Embryonic facial prominence (tissue), 1 donor: ENCODE results near the gene CDH23.

ENCODE experiments used
- DNase-seq: peaks from one replicate; pipeline ENCODE4 v3.0.0-alpha.2; 2016; ENCODE audit errors: extremely low spot score

Gene CDH23

DNA sequence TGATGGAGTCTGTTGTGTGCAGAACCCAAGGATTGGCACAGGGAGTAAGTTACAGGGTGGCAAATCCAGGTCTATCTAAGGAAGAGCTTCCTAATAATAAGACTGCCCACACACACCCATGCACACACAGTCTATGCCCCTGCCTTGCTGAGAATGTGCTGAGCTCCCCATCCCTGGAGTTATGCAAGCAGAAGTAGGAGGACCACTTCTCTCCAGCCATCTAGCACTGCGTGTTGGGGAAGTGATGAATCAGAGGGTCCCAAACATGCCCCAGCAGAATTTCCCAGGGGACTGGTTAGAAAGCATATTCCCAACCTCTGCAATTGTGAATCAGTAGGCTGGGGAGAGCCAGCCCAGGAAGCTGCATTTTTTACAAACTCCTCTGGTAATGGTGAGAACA is 117.2 kb downstream of the CDH23 start:
- no peak for DNase-seq

DNA sequence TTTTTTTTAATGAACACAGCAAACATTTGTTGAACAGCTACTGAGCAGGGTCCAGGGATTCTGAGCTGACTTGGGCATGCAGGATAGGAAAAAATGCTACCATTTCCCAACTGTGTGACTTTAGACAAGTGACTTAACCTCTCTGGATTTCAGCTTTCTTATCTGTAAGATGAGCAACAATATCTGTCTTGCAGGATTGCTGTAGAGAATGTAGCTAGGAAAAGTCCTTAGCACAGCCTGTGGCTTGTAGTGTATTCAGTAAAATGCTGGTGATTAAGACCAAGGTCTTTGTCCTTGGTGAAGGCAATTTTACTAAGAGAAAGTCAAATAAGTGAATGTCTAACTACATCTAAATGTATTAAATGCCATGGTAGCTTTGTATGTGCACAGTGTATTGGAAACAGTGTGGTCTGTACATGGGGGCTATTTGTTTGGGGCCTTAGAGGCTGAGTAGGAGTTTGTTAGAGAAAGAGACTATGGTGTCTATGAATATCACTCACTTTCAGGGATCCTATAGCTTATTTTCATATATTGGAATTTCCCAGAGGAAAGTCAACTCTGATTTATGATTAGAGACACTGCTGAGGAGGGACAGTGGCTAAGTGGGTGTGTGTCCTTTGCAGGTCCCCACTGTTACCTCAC is 118.9 kb downstream of the CDH23 start:
- no peak for DNase-seq

DNA sequence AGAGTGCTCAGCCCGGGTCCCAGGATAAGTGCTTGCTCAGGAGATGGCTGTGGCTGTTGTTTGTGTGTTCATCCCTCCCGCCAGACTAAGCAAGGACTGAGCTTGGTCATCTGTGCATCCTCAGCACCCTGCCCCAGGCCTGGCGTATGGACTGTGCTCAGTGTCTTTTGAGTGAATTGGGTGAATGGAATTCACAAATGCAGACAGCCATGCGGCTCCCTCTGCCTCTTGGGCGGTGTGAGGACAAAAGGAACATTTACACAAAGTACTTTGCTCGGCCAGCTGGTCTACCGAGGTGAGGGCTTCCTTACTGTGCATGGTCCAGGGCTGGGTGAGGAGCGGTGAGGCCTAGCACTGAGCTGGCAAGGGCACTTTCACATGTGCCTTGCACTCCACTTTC is 120.2 kb downstream of the CDH23 start:
- no peak for DNase-seq

DNA sequence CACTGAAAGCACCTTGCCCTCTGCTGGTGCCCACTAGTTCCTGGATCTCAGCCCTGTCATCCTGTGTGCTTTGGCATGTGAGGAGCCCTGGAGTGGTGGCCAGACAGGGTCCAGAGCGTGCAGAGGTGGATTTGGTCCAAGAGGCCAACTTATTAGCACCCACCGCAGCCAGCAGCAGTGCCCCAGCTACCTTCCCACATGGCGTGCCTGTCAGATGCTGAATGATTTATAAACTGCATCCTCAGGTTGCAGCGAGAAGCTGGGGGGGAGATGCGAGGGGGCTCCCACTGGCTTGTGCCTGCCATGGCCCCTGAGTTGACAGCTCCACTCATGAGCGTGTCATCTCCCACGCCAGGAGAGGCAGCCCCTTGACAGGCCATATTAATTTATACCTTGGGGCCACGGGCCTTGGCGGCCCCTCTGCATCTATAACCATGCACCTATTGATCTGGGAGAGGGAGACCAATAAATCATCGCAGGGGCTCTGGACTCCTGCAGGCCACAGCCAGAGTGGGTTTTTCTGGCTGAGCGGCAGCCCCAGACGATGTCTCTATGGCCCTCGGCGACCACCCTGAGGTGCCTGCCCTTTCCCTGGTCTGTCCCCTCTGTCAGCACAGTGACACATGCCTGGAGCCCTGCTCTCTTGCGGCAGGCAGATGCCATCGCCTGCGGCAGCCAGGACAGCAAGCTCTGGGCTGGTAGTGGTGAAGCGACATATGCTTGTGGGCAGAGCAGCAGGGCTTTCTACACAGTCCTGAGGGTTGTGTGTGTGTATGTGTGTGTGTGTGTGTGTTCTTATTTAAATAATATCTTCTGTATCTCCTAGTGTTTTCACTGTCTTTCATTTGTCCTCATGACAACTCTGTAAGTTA is 120.8 kb downstream of the CDH23 start:
- no peak for DNase-seq

DNA sequence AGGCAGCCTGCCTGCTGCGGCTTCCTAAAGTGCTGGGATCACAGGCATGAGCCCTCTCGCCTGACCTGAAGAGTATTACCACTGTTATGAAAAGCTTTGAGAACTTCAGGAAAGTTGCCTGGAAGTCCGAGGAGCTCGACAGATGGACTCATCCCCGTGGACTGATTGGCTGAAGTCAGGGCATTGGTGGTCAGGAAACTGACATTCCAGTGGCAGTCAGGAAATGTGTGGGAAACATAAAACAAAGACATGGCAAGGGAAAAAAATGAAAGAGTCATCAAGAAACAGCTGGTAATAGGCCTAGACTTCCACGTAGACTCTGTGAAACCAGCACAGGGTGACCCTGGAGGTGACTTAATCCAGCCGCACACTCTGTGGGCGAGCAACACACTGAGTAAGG is 123.3 kb downstream of the CDH23 start:
- DNase-seq = no peak

DNA sequence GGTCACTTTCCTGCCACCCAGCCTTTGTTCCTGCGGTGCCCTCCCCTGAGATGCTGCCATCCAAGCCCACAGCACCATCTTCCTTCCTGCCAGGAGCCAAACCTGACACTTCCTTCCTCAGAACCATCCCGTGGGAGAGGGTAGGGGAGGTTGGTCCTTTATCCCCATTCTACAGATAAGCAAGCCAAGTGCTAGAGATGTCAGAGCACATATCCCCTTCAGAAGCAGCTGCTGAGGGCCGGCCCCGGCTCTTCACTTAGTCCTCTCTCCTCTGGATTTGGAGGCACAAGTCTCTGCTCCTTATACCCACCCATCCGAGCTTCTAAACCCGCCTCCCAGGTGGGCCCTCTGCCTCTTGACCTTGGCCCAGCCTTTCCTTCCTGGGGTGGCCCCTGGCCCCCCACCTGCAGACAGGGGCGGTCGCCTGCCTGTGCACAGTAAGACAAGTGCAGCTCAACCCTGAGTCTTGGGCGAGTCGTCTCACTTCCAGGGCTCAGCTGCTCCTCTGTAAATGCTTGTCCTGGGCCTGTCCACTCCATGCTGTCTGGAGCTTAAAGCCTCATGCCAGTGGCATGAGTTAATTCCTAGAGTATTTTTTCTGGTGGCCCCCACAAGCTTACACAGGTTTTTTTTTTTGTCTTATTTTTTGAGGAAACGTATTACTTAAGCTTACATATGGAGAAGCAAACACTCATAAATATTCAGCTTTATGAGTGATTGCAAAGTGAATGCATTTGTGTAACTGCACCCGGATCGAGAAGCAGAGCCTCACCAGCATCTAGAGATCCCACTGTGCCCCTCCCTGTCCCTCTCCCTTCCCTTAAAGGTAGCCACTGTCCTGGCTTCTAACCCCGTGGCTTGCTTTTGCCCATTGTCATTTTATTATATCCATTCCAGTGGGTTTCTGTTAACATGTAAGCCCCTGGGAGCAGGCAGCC is 125.1 kb downstream of the CDH23 start:
- DNase-seq = no peak

DNA sequence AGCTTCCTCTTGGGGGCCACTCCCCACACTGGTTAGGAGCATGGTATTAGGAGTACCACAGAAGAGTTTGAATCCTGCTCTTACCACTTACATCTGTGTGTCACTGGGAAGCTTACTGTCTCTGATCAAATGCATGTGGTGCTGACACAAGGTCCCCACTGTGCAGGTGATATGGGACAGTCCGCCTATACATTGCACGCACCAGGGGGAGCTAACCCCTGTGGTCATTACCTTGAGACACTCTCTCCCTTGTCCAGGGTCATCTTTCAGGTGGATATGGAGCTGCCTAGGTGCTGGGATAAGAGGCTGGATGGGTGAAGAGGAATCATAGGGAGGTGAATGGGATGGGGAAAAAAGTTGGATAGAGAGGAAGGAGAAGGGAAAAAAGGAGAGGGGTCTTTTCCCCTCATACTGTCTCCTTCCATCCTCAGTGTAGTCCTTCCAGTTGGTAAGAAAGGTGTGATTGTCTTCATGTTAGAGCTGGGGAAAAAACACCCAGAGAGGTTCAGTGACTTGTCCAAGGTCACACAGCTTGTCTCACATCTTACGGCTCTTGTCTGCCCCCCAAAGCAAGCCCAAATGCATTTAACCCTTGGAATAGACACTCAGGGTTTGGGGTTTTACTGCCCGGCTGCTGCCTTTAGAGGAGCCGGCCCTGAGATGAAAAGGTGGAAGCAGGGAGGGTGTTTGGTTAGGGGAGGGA is 125.9 kb downstream of the CDH23 start:
- DNase-seq = no peak

DNA sequence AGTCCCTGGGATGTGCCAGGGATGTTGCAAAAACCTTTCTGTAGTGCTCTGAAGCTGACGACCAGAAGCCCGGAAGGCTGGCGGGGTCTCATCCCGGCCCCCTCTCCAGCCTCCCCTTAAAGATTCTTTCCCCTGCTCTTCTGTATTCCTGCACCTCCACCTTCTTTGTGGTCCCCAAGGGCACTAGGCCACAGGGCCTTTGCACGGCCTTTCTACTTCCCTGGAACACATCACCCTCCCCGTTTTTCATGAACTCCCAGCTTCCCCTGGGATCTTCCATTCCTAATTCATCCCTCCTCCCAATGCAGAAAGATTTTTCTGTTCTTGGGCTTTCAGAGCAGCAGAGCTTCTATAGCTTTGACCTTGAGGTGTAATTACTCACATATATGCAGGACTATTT is 127.0 kb downstream of the CDH23 start:
- no peak for DNase-seq

DNA sequence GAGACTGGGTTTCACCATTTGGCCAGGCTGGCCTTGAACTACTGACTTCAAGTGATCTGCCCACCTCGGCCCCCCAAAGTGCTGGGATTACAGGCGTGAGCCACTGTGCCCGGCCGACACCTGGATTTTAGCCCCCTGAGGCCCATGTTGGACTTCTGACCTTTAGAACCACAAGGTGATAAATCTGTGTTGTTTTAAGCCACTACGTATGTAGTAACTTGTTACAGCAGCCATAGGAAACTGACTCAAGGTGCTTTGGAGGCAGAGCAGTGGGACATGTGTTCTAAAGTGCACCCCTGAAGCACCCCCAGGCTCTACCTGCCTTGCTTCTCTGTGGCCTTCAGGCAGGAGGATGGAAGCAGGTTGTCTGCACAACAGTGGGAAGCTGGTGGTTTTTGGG is 128.4 kb downstream of the CDH23 start:
- no peak for DNase-seq

DNA sequence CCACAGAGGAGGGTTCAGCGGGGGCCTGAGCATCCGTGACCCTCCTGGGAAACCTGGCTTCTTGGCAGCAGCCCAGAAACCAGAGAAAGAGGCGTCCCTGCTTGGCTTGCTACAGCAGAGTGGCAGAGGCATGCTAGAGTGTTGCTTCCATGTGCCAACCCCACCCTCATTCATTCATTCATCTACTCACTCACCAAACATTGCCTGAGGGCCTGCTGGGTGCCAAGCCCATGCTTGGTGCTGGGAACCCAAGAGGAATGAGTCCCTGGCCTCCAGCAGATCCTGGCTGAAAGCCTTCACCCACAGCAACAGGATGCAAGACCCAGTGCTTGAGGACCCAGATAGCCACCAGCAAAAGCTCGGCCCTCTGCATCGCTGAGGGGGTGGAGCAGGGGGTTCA is 129.0 kb downstream of the CDH23 start:
- no peak for DNase-seq

DNA sequence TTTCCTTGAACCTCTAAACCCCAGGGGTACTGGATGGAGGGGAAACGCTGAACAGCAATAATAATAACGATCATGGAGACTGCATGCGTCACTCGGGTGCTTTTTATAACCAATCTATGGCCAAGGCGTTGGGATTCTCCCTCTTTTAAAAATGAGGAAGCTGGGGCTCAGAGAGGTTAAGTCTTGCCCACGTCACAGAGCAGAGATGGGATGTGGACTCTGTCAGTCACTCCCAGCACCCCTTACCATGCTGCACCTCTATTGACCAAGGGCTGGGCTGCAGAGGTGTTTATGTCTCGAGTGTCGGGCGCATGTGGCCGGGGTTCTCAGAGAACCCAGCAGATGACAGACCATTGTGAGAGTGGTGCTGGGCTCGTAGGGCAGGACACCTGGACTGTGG is 129.9 kb downstream of the CDH23 start:
- no peak for DNase-seq

DNA sequence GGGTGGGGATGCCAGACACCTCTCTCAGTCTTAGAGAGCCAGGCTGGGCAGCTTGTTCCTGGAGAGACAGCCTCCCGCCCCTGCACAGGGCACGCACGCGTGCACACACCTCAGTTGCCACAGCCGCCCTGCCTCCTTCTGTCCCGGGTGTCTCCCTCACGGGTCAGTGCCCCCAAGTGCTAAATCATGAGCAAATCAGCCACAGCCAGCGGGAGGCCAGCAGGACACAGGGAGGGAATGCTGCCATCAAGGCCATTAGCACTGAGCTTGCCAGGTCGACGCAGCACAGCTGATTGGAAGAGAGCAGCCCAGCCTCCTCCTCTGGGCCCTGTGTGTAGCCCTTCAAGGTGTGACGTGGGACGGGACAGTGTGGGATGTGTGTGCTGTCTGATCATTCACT is 130.4 kb downstream of the CDH23 start:
- no peak for DNase-seq

DNA sequence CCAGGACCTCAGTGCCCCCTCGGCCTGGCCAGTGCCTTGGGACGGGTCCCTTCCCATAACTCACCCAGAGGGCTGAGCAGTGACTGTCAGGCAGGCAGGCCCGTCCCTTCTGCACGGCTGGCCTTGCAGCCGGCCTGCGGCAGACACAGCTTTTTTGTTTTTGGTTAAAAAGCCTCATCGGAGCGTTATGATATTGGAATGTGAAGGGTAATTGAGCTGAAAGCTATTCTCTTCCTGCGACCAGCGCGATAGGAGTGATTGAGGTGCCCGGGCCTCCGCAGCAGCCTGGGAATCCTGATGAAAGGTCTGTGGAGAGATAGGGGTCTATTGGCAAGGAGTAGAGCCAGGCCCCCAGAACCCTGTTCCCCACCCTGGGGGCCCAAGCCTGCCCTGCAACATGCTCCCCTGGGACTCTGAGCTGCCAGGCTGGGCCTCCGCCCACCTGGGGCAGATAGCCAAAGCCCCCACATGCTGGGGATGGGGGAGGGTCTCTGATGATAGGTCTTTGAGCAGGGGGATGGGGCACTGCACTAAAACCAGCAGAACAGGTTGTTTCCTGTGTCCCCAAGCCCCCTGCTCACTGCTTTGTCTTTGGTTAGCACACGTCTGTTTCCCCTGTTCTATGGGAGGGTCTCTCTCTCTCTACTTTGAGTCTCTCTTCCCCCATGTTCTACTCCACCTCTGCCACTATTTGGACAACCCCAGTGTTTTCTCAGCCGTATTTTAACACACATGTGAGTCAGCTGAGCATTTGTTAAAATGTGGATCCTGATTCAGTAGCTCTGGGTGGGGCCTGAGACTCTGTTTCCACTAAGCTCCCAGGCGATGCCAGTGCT is 131.9 kb downstream of the CDH23 start:
- DNase-seq = no peak

DNA sequence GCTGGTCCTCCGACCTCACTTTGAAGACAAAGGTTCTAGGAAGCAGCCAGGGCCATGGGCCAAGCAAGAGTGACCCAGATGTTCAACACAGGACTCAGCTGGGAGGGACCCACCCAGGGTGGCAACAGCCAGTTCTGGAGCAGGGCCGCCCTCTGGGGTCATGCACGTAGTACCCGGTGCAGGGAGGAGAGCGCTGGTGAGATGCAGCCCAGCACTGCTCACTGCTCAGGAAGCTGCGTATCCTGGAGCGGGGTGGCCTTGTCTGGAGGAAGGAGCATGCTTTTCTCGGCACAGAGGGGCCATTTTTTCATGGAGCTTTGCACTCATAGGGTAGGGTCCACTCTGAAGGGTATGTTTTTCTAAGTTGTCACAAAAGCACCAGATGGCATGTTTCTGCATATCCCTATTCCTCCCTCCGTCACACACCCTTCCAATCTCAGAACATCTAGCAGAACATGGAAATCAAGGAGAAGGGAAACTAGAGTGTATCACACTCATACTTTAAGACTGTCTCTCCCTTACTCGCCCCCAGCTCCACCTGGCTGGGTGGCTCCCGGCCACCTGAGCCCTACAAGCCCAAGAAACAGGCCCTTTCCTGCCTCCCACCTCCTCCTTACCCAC is 132.6 kb downstream of the CDH23 start:
- DNase-seq = no peak

DNA sequence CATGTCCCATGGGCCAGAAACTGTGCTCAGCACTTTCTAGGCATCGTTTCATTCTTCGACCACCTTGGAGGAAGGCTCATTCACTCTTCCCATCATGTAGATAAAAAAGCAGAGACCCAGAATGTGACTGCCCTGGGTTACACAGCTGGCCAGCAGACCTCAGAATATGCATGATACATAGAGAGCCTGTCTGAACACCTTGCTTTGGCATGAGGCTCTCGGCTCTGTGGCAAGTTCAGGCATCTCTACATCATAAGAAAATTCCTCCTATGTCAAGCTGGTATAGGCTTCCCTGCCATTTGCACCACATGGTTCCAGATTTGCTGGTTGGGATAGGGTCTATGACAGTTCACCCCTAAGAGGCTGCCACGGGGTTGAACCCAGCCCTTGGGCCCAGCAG is 134.1 kb downstream of the CDH23 start:
- no peak for DNase-seq

DNA sequence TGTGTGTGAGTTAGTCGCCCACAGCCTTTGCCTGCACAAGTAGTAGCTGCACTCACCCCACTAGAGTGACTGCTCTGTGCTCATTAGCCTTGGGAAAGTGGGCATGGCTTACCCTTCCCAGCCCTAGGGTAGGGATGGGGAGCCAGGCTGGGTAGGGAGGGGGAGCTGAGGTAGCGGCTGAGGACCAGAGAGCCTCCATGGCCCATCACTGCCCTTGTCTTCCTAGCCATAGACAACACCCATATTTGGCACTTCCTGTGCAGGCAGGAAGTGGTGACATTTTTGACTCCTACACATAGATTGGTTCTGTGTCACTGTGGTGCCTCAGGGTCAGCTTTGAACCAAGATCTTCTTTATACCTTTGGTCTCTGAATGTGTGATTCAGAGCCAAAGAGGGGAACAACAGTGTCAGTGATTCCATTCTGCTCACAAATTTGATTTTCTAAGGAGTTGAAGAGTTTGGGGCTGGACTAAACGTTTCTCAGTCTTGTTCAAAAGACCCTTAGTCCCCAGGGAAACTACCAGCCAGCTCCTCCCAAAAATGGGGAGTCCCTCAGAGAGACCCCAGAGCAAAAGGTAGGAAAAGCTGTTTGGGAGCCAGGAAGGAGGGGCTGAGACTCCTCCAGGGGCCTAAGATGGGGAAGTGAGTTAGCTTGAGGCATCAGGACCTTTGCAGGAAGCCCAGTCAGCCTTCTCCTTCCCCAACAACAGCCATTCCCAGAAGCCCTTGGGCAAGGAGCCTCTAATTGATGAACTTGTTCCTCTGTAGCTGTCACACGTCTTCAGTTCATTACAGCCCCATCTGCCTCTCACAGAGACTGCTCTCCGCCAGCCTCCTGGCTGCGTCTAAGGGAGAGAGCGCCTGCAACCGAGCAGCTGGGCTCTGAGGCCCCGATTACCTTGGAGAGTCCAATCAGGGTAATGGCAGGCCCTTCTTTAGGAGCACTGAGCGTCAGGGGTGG is 135.0 kb downstream of the CDH23 start:
- DNase-seq = no peak

DNA sequence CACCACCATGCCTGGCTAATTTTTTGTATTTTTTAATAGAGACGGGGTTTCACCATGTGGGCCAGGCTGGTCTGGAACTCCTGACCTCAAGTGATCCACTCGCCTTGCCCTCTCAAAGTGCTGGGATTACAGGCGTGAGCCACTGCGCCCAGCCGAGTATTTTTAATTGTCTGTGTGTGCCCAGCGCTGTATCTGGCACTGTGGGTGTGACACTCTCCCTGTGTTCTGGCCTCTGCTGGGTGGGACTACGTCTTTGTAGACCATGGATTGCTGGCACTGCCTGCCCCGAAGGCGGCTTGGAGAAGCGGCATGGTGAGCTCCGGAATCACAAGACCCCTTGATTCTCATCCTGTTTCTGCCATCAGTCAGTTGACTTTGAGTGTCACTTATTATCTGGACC is 136.2 kb downstream of the CDH23 start:
- no peak for DNase-seq

DNA sequence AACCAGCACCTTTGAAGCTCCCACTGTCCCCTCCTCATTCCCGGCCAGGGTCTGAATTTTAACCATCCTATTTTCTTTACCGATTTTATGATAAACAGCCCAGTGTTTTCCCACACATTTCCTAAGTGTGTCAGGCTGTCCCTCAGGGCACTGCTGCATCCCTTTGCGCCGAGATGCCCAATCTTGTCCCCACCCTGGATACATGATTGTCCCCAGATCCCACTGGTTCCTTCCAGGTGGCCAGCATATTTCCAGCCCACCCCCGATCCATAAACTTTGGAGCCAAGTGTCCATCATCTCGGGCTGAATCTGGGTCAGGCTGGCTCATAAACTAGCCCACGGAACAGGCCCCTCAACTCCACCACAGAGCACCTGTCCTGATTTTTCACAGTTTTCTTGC is 137.2 kb downstream of the CDH23 start:
- no peak for DNase-seq

DNA sequence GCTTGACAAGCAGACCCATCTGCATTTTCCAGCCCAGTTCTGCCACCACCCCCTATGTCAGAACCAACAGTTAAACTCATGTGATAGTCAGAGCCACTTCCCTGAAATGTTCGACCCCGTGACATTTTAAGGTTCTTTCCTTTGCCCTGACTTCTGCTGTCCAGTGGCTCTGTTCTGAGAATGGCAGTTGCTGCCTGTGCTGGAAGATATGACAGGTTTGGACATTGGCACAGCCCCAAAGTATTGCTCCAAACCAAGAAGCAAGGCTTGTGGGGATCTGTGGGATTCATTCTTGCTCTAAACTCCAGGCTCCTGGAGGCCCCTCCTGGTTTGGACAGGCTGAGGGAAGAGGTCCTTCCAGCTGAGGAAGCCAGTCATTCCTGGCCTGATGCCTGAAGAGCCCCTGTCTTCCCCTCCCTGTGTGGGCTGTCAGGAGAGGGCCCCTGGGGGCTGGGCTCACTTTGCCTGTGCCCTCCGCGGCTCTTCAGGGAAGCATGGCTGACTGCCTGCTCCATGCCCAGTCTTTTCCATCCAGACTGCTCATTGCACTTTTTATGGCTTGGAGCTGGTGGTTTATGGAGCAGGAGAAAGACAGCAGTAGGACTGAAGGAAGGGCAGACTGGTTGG is 138.0 kb downstream of the CDH23 start:
- DNase-seq = no peak
